ENCODE measurements around the gene MRPS23. TPM values are rescaled to one million over a fixed set of nuclear protein-coding genes. Genes with fewer than 3 reads are reported as not detected.
A peak's percentile ranks its signal among the peaks of the same experiment; 100 is the strongest.

MRPS23 gene
- 9.6 TPM for total RNA-seq (ENCODE audit: insufficient read depth, low replicate concordance)

GRCh38 chr17:57849874-57850754 is at the start of gene MRPS23:
Gene MRPS23, minus strand, starts transcription at chr17:57850044. Its CDS starts 34 bp downstream, at chr17:57850010.
- DNase-seq (ENCODE audit: low spot score) = peak; percentile 99

GRCh38 chr17:57899391-57899790 is 49.5 kb upstream of the MRPS23 start:
- DNase-seq (ENCODE audit: low spot score) = no peak

- peak; percentile 94 for DNase-seq (ENCODE audit: low spot score)
Observed at GRCh38 chr17:57898487-57899311, 48.9 kb upstream of the MRPS23 start.

GRCh38 chr17:57895382-57896060 is 45.7 kb upstream of the MRPS23 start:
- DNase-seq (ENCODE audit: low spot score) = no peak

- DNase-seq (ENCODE audit: low spot score) = no peak
Observed at GRCh38 chr17:57894848-57895247, 45.0 kb upstream of the MRPS23 start.

GRCh38 chr17:57892820-57893595 is 43.2 kb upstream of the MRPS23 start:
- peak; percentile 98 for DNase-seq (ENCODE audit: low spot score)

- peak; percentile 93 for DNase-seq (ENCODE audit: low spot score)
Observed at GRCh38 chr17:57892146-57892819, 42.4 kb upstream of the MRPS23 start.

GRCh38 chr17:57890857-57891232 is 41.0 kb upstream of the MRPS23 start:
- no peak for DNase-seq (ENCODE audit: low spot score)

- no peak for DNase-seq (ENCODE audit: low spot score)
Observed at GRCh38 chr17:57889892-57890856, 40.3 kb upstream of the MRPS23 start.

- no peak for DNase-seq (ENCODE audit: low spot score)
Observed at GRCh38 chr17:57889252-57889651, 39.4 kb upstream of the MRPS23 start.

- DNase-seq (ENCODE audit: low spot score) = no peak
Observed at GRCh38 chr17:57888311-57889216, 38.7 kb upstream of the MRPS23 start.

- DNase-seq (ENCODE audit: low spot score) = no peak
Observed at GRCh38 chr17:57887161-57887560, 37.3 kb upstream of the MRPS23 start.

- DNase-seq (ENCODE audit: low spot score) = no peak
Observed at GRCh38 chr17:57886020-57886419, 36.2 kb upstream of the MRPS23 start.

- no peak for DNase-seq (ENCODE audit: low spot score)
Observed at GRCh38 chr17:57885148-57885915, 35.5 kb upstream of the MRPS23 start.

GRCh38 chr17:57881783-57882351 is 32.0 kb upstream of the MRPS23 start:
- DNase-seq (ENCODE audit: low spot score) = peak; percentile 74

- peak; percentile 97 for DNase-seq (ENCODE audit: low spot score)
Observed at GRCh38 chr17:57881143-57881542, 31.3 kb upstream of the MRPS23 start.

- no peak for DNase-seq (ENCODE audit: low spot score)
Observed at GRCh38 chr17:57880086-57880456, 30.2 kb upstream of the MRPS23 start.

All from umbilical cord (tissue), 2 donors.